ENCODE measurements around the gene GPRC5A.

Gene GPRC5A

GRCh38 chr12:12934556-12934955 lies 43.2 kb downstream of the GPRC5A start:
- FAIRE-seq (no peak), DNase-seq (ENCODE audit: extremely low spot score, insufficient read length, low read depth) (no peak)

- DNase-seq (ENCODE audit: extremely low spot score, insufficient read length, low read depth) (no peak), FAIRE-seq (no peak)
Measured at GRCh38 chr12:12936983-12937491, 45.7 kb downstream of the GPRC5A start.

- no peak for FAIRE-seq
- no peak for DNase-seq (ENCODE audit: extremely low spot score, insufficient read length, low read depth)
Measured at GRCh38 chr12:12938541-12938940, 47.2 kb downstream of the GPRC5A start.

GRCh38 chr12:12939888-12940287 lies 48.5 kb downstream of the GPRC5A start:
- FAIRE-seq, result no peak
- no peak for DNase-seq (ENCODE audit: extremely low spot score, insufficient read length, low read depth)

- DNase-seq (ENCODE audit: extremely low spot score, insufficient read length, low read depth) (no peak), FAIRE-seq (no peak)
Measured at GRCh38 chr12:12941450-12942350, 50.3 kb downstream of the GPRC5A start.

- DNase-seq (ENCODE audit: extremely low spot score, insufficient read length, low read depth) (no peak), FAIRE-seq (no peak)
Measured at GRCh38 chr12:12943586-12944260, 52.4 kb downstream of the GPRC5A start.

GRCh38 chr12:12945591-12945990 lies 54.2 kb downstream of the GPRC5A start:
- DNase-seq (ENCODE audit: extremely low spot score, insufficient read length, low read depth) (no peak), FAIRE-seq (no peak)

GRCh38 chr12:12946686-12947355 lies 55.5 kb downstream of the GPRC5A start:
- FAIRE-seq (no peak), DNase-seq (ENCODE audit: extremely low spot score, insufficient read length, low read depth) (no peak)

GRCh38 chr12:12947902-12948301 lies 56.5 kb downstream of the GPRC5A start:
- DNase-seq (ENCODE audit: extremely low spot score, insufficient read length, low read depth), result no peak
- FAIRE-seq, result no peak

GRCh38 chr12:12951504-12951903 lies 60.1 kb downstream of the GPRC5A start:
- no peak for FAIRE-seq
- no peak for DNase-seq (ENCODE audit: extremely low spot score, insufficient read length, low read depth)

- FAIRE-seq, result no peak
- no peak for DNase-seq (ENCODE audit: extremely low spot score, insufficient read length, low read depth)
Measured at GRCh38 chr12:12952036-12952435, 60.7 kb downstream of the GPRC5A start, which contains the start of gene GPRC5D. TSS of gene GPRC5D (minus strand) at chr12:12952170. CDS start at chr12:12950384, 1,786 bp downstream.

GRCh38 chr12:12954356-12954755 lies 63.0 kb downstream of the GPRC5A start:
- FAIRE-seq, result no peak

GRCh38 chr12:12954878-12955625 lies 63.7 kb downstream of the GPRC5A start:
- no peak for FAIRE-seq
- no peak for DNase-seq (ENCODE audit: extremely low spot score, insufficient read length, low read depth)

More at GRCh38 chr12:12954356-12954755, 63.0 kb downstream of the GPRC5A start:
- no peak for DNase-seq (ENCODE audit: extremely low spot score, insufficient read length, low read depth)

- no peak for FAIRE-seq
- DNase-seq (ENCODE audit: extremely low spot score, insufficient read length, low read depth), result no peak
Measured at GRCh38 chr12:12958886-12959285, 67.5 kb downstream of the GPRC5A start.

- DNase-seq (ENCODE audit: extremely low spot score, insufficient read length, low read depth) (no peak), FAIRE-seq (no peak)
Measured at GRCh38 chr12:12960639-12961209, 69.4 kb downstream of the GPRC5A start.

GRCh38 chr12:12964255-12964654 lies 72.9 kb downstream of the GPRC5A start:
- no peak for DNase-seq (ENCODE audit: extremely low spot score, insufficient read length, low read depth)
- FAIRE-seq, result no peak

- no peak for FAIRE-seq
- DNase-seq (ENCODE audit: extremely low spot score, insufficient read length, low read depth), result no peak
Measured at GRCh38 chr12:12965836-12966235, 74.5 kb downstream of the GPRC5A start.
